Thoracic aorta (tissue), 2 donors: Measurements from ENCODE around the gene RASA3. TPM values are rescaled to one million over a fixed set of nuclear protein-coding genes. Genes with fewer than 3 reads are reported as not detected.

Experiments used
- ATAC-seq: fragments of 150-250 bp; one replicate; pipeline ENCODE4 v1.8.0; 2017; ENCODE audit warnings: low read depth; ENCODE audit not compliant: insufficient number of reproducible peaks, low FRiP score
- DNase-seq: peaks from one replicate; pipeline ENCODE4 v3.0.0-alpha.2; 2020; ENCODE audit warnings: low spot score
- H3K27ac ChIP-seq, 2 donors: fragments of 200-600 bp; sonication (generic); 1 replicate in 1 of 2; 2 replicates in 1 of 2; pipeline ENCODE4 v1.5.1; 2016; ENCODE audit warnings: mild to moderate bottlenecking in 2 of 2, moderate library complexity in 2 of 2
- H3K27me3 ChIP-seq: fragments of 200-600 bp; sonication (generic); replicated peaks from 2 replicates; pipeline ENCODE4 v1.6.0; 2016; ENCODE audit warnings: mild to moderate bottlenecking; ENCODE audit not compliant: insufficient read depth
- H3K36me3 ChIP-seq: fragments of 200-600 bp; sonication (generic); one replicate; pipeline ENCODE4 v1.5.1; 2016
- H3K4me1 ChIP-seq, 2 donors: fragments of 200-600 bp; sonication (generic); 1 replicate in 1 of 2; 2 replicates in 1 of 2; pipeline versions ENCODE4 v1.5.1 to v1.6.0; 2016; ENCODE audit warnings: low read depth in 2 of 2, mild to moderate bottlenecking in 1 of 2; ENCODE audit not compliant: control insufficient read depth in 1 of 2
- H3K4me3 ChIP-seq: fragments of 200-600 bp; sonication (generic); 2 replicates; pipeline ENCODE4 v1.5.1; 2016; ENCODE audit warnings: mild to moderate bottlenecking
- H3K9me3 ChIP-seq: fragments of 200-600 bp; sonication (generic); 2 replicates; pipeline ENCODE4 v1.5.1; 2016
- CTCF ChIP-seq: fragments of 200-600 bp; sonication (generic); IDR thresholded peaks from one replicate; pipeline ENCODE4 v1.5.1; 2019; ENCODE audit warnings: antibody characterized with exemption
- total RNA-seq, 2 donors: library from RNA; depleted of rRNA; stranded (reverse); fragments of >200 nt; gene quantifications; one replicate each; pipeline versions ENCODE4 v1.1.0 to v1.2.3, GENCODE V29; 2016

Gene RASA3
- total RNA-seq, 2 donors from 2014 or later: 38.9 to 48.6 TPM

GRCh38 chr13:114088234-114088633 lies 44.2 kb downstream of the RASA3 start:
- DNase-seq: no peak
- H3K4me3 ChIP-seq: no peak overlapping the region

DNA sequence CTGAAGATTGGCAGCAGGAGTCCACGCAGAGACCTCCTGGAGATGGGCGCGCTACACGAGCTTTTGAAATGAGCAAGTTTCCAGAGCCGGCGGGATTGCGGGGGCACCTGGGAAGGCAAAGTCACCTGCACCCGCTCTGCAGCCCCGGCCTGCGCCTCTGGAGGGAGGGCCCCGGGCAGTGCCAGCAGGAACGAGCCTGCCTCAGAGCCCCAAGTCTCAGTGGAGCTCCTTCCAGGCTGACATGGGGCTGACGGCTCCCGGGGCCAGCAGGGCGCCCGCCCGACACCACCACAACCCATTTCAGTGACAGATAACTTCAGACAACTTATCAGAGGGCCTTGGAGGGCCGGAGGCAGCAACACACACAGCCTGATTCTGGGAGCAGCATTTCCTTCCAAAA lies 45.0 kb downstream of the RASA3 start:
- no peak for TF ChIP-seq CTCF
- Histone ChIP-seq H3K27me3 (no peaks in the 10 kb centered on the region), H3K27ac (no peak overlapping the region), H3K4me1 (no peaks in the 10 kb centered on the region), H3K9me3 (no peaks in the 10 kb centered on the region), H3K36me3 (no peaks in the 10 kb centered on the region), H3K4me3 (no peak overlapping the region)
- no peak for DNase-seq
- no peak for ATAC-seq

More at GRCh38 chr13:114088234-114088633, 44.2 kb downstream of the RASA3 start:
- Histone ChIP-seq H3K36me3 (no peaks in the 10 kb centered on the region), H3K27me3 (no peaks in the 10 kb centered on the region), H3K27ac (no peak overlapping the region), H3K9me3 (peaks cover 2% of the 10 kb centered on the region), H3K4me1 (no peaks in the 10 kb centered on the region)
- no peak for ATAC-seq
- TF ChIP-seq CTCF: no peak

GRCh38 chr13:114082849-114083645 lies 49.4 kb downstream of the RASA3 start:
- no peak overlapping the region for H3K27ac ChIP-seq

GRCh38 chr13:114081761-114082681 lies 50.4 kb downstream of the RASA3 start:
- ATAC-seq (no peak), DNase-seq (no peak)
- no peaks in the 10 kb centered on the region for H3K9me3 ChIP-seq
- H3K4me3 ChIP-seq: no peak overlapping the region
- peaks cover 0 to 21% of the 10 kb centered on the region in 2 donors for H3K4me1 ChIP-seq
- H3K27ac ChIP-seq: no peak overlapping the region
- H3K36me3 ChIP-seq: no peaks in the 10 kb centered on the region
- TF ChIP-seq CTCF: no peak
- H3K27me3 ChIP-seq: no peaks in the 10 kb centered on the region

More at GRCh38 chr13:114082849-114083645, 49.4 kb downstream of the RASA3 start:
- Histone ChIP-seq H3K9me3 (no peaks in the 10 kb centered on the region), H3K27me3 (no peaks in the 10 kb centered on the region), H3K4me3 (no peak overlapping the region), H3K36me3 (no peaks in the 10 kb centered on the region), H3K4me1 (peaks cover 0 to 17% of the 10 kb centered on the region in 2 donors)
- no peak for TF ChIP-seq CTCF
- ATAC-seq (no peak), DNase-seq (no peak)
